ENCODE measurements around the gene KMT5C.

Gene KMT5C

GRCh38 chr19:55384920-55385723 is 45.4 kb downstream of the KMT5C start:
- DNase-seq (ENCODE audit: low read depth in 1 of 2, low spot score in 1 of 2) = peak; percentile 82 to 94

GRCh38 chr19:55385724-55386492 is 46.2 kb downstream of the KMT5C start, which contains the start of gene RPL28:
RPL28 (plus strand) TSS chr19:55385932; CDS start chr19:55386358, 426 bp downstream.
- peak; percentile 95 to 99 for DNase-seq (ENCODE audit: low read depth in 1 of 2, low spot score in 1 of 2)

GRCh38 chr19:55386493-55386971 is 46.9 kb downstream of the KMT5C start:
- DNase-seq (ENCODE audit: low read depth in 1 of 2, low spot score in 1 of 2) = no peak

- no peak for DNase-seq (ENCODE audit: low read depth in 1 of 2, low spot score in 1 of 2)
These were observed 48.2 kb downstream of the KMT5C start for GRCh38 chr19:55387736-55388497.

GRCh38 chr19:55389386-55390317 is 50.0 kb downstream of the KMT5C start:
- no peak for DNase-seq (ENCODE audit: low read depth in 1 of 2, low spot score in 1 of 2)

GRCh38 chr19:55390461-55390880 is 50.8 kb downstream of the KMT5C start:
- no peak for DNase-seq (ENCODE audit: low read depth in 1 of 2, low spot score in 1 of 2)

- no peak for DNase-seq (ENCODE audit: low read depth in 1 of 2, low spot score in 1 of 2)
These were observed 51.6 kb downstream of the KMT5C start for GRCh38 chr19:55391191-55391670.

- DNase-seq (ENCODE audit: low read depth in 1 of 2, low spot score in 1 of 2) = no peak
These were observed 52.3 kb downstream of the KMT5C start for GRCh38 chr19:55391702-55392615.

GRCh38 chr19:55392820-55393761 is 53.4 kb downstream of the KMT5C start:
- no peak for DNase-seq (ENCODE audit: low read depth in 1 of 2, low spot score in 1 of 2)

Data from activated CD4-positive, alpha-beta T cell treated with anti-CD3 and anti-CD28 coated beads, Interleukin-2, amount 50 U/mL, for 24 hours (primary cell).